ENCODE data around the gene PPDPF.

GRCh38 chr20:63545814-63546213 lies 25.2 kb downstream of the PPDPF start:
- TF ChIP-seq, protein P1, sequence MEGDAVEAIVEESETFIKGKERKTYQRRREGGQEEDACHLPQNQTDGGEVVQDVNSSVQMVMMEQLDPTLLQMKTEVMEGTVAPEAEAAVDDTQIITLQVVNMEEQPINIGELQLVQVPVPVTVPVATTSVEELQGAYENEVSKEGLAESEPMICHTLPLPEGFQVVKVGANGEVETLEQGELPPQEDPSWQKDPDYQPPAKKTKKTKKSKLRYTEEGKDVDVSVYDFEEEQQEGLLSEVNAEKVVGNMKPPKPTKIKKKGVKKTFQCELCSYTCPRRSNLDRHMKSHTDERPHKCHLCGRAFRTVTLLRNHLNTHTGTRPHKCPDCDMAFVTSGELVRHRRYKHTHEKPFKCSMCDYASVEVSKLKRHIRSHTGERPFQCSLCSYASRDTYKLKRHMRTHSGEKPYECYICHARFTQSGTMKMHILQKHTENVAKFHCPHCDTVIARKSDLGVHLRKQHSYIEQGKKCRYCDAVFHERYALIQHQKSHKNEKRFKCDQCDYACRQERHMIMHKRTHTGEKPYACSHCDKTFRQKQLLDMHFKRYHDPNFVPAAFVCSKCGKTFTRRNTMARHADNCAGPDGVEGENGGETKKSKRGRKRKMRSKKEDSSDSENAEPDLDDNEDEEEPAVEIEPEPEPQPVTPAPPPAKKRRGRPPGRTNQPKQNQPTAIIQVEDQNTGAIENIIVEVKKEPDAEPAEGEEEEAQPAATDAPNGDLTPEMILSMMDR (IDR thresholded peaks at IDR 0.05) = no peak
- no peak for TF ChIP-seq POLR2A (IDR thresholded peaks at IDR 0.05)

Measured in uterus (tissue), 2 donors.